HepG2 (cell line): ENCODE results near the gene SLC16A5.

Experiments
- CTCF ChIP-seq: sonication (generic); formaldehyde crosslinking; IDR thresholded peaks from 2 replicates; pipeline ENCODE4 v1.5.0; 2020; ENCODE audit warnings: mild to moderate bottlenecking, missing genetic modification reagents, moderate library complexity
- MAFF ChIP-seq: IDR thresholded peaks from 2 replicates; pipeline ENCODE4 v1.6.1; 2011; ENCODE audit warnings: low read depth, low read length, improper control_type of control experiment
- MTF2 ChIP-seq: sonication (generic); formaldehyde crosslinking; IDR thresholded peaks from 2 replicates; pipeline ENCODE4 v1.5.0; 2020; ENCODE audit warnings: missing genetic modification reagents, borderline replicate concordance
- RBM22 ChIP-seq: fragments of 200-400 bp; formaldehyde crosslinking; optimal IDR thresholded peaks from 2 replicates; pipeline ENCODE3; 2017; ENCODE audit warnings: mild to moderate bottlenecking, low read length, moderate library complexity

GRCh38 chr17:75144816-75145512 lies 57.2 kb downstream of the SLC16A5 start:
- no peak for TF ChIP-seq MTF2 (CRISPR knock-in tag)
- no peak for TF ChIP-seq MAFF
- no peak for TF ChIP-seq RBM22
- no peak for TF ChIP-seq CTCF
